PC-9 (cell line): ENCODE data around the gene GRM1. TPM values are rescaled to one million over a fixed set of nuclear protein-coding genes. Genes with fewer than 3 reads are reported as not detected.

Source experiments
- BruUV-seq: library from RNA; stranded (reverse); fragments of 400-500 nt; replicated peaks from 2 replicates; lab custom pipeline; 2021; lab: Mats Ljungman, UMichigan
- CTCF ChIA-PET: fragments of 300-600 bp; sonication (Branson Sonifier 250); formaldehyde crosslinking; loops from one replicate; lab custom pipeline; 2022; ENCODE audit warnings: antibody characterized with exemption; lab: Charles Lee
- POLR2A ChIA-PET: fragments of 300-600 bp; sonication (Branson Sonifier 250); formaldehyde crosslinking; loops from one replicate; lab custom pipeline; 2022; ENCODE audit warnings: antibody characterized with exemption; ENCODE audit not compliant: unreplicated experiment; lab: Charles Lee
- DNase-seq, 2 experiments: peaks; one replicate each; pipeline versions ENCODE4 v3.0.0 to v3.0.0-alpha.2; 2015 to 2022; ENCODE audit warnings: mixed read lengths in 1 of 2
- H2AFZ ChIP-seq: fragments of 200-600 bp; sonication (generic); 2 replicates; pipeline ENCODE4 v1.8.1; 2017; ENCODE audit warnings: antibody characterized with exemption
- H3F3A ChIP-seq: fragments of 200-600 bp; sonication (generic); 2 replicates; pipeline ENCODE4 v1.8.1; 2017; ENCODE audit warnings: antibody characterized with exemption, mild to moderate bottlenecking, low read depth; ENCODE audit not compliant: insufficient read depth
- H3K27ac ChIP-seq: fragments of 200-600 bp; sonication (generic); 2 replicates; pipeline ENCODE4 v1.6.1; 2016; ENCODE audit warnings: mixed run types
- H3K27me3 ChIP-seq: fragments of 200-600 bp; sonication (generic); 2 replicates; pipeline ENCODE4 v1.6.1; 2016; ENCODE audit warnings: low read depth, mixed run types; ENCODE audit not compliant: insufficient read depth
- H3K36me3 ChIP-seq: fragments of 200-600 bp; sonication (generic); 2 replicates; pipeline ENCODE4 v1.6.1; 2016; ENCODE audit warnings: low read depth, mixed run types
- H3K4me1 ChIP-seq: fragments of 200-600 bp; sonication (generic); replicated peaks from 2 replicates; pipeline ENCODE4 v1.6.1; 2016; ENCODE audit warnings: mixed run types; ENCODE audit not compliant: insufficient read depth
- H3K4me2 ChIP-seq: fragments of 200-600 bp; sonication (generic); 2 replicates; pipeline ENCODE4 v1.6.1; 2017; ENCODE audit warnings: mixed run types
- H3K4me3 ChIP-seq: fragments of 200-600 bp; sonication (generic); 2 replicates; pipeline ENCODE4 v1.6.1; 2016; ENCODE audit warnings: mixed run types
- H3K79me2 ChIP-seq: fragments of 200-600 bp; sonication (generic); 2 replicates; pipeline ENCODE4 v1.6.1; 2017; ENCODE audit warnings: low read depth, mixed run types
- H3K9me2 ChIP-seq: fragments of 200-600 bp; sonication (generic); 2 replicates; pipeline ENCODE4 v1.8.1; 2017; ENCODE audit warnings: mild to moderate bottlenecking; ENCODE audit not compliant: insufficient read depth
- H3K9me3 ChIP-seq: fragments of 200-600 bp; sonication (generic); 2 replicates; pipeline ENCODE4 v1.8.1; 2016; ENCODE audit warnings: low read depth; ENCODE audit not compliant: insufficient read depth
- H4K20me1 ChIP-seq: fragments of 200-600 bp; sonication (generic); 2 replicates; pipeline ENCODE4 v1.8.1; 2017; ENCODE audit not compliant: insufficient read depth
- EZH2 ChIP-seq: fragments of 200-600 bp; sonication (generic); IDR thresholded peaks from 2 replicates; pipeline ENCODE4 v1.8.0; 2017; ENCODE audit warnings: antibody characterized with exemption, low read depth
- intact Hi-C: fragments of 100-400 bp; cut with micrococcal nuclease; formaldehyde crosslinking; loops from one replicate; pipeline ENCODE4 v1.10.0; 2022; ENCODE audit not compliant: unreplicated experiment
- total RNA-seq: library from RNA; stranded (reverse); gene quantifications from 2 replicates; pipeline ENCODE4 v1.2.3, GENCODE V29; 2021
- TF ChIP-seq, protein P1 (sequence below): fragments of 200-600 bp; sonication (generic); conservative IDR thresholded peaks from 2 replicates; pipeline ENCODE4 v1.6.1; 2017; ENCODE audit warnings: mixed run types, antibody characterized with exemption, mild to moderate bottlenecking, moderate library complexity

The GRM1 gene
- total RNA-seq, 1 experiment from 2014 or later, result 0.26 TPM

DNA sequence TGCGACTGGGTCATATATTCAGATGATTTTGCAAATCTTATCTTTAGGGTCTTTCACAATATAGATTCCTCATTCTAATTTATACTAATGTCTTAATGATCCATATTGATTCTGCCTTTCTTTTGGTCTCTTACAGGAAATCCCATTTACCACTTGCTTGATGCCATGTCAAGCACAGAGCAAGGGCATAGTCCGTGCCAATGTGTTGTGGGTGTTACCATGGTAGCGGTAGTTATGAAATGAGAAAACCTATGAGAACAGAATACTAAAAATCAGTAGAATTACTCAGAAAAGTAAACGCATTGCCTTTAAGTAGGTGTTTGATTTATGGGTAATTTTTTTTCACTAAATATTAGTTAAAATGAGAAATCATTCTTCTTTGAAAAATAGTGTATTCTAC lies 360.9 kb downstream of the GRM1 start:
- Histone ChIP-seq H3K9me3 (no peaks in the 10 kb centered on the region), H3F3A (no peaks in the 10 kb centered on the region), H3K79me2 (no peaks in the 10 kb centered on the region), H3K4me1 (no peaks in the 10 kb centered on the region), H3K36me3 (no peaks in the 10 kb centered on the region), H4K20me1 (no peaks in the 10 kb centered on the region), H3K4me3 (no peak overlapping the region), H3K4me2 (no peak overlapping the region), H3K27ac (no peak overlapping the region), H3K9me2 (no peaks in the 10 kb centered on the region), H2AFZ (no peak overlapping the region), H3K27me3 (no peaks in the 10 kb centered on the region)
- no TSS peak for BruUV-seq
- ChIA-PET POLR2A (no interaction called here), CTCF (no interaction called here)
- DNase-seq, result no peak
- no peak for TF ChIP-seq EZH2
- TF ChIP-seq, protein P1, sequence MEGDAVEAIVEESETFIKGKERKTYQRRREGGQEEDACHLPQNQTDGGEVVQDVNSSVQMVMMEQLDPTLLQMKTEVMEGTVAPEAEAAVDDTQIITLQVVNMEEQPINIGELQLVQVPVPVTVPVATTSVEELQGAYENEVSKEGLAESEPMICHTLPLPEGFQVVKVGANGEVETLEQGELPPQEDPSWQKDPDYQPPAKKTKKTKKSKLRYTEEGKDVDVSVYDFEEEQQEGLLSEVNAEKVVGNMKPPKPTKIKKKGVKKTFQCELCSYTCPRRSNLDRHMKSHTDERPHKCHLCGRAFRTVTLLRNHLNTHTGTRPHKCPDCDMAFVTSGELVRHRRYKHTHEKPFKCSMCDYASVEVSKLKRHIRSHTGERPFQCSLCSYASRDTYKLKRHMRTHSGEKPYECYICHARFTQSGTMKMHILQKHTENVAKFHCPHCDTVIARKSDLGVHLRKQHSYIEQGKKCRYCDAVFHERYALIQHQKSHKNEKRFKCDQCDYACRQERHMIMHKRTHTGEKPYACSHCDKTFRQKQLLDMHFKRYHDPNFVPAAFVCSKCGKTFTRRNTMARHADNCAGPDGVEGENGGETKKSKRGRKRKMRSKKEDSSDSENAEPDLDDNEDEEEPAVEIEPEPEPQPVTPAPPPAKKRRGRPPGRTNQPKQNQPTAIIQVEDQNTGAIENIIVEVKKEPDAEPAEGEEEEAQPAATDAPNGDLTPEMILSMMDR, result no peak
- intact Hi-C loops, result no loop called here

DNA sequence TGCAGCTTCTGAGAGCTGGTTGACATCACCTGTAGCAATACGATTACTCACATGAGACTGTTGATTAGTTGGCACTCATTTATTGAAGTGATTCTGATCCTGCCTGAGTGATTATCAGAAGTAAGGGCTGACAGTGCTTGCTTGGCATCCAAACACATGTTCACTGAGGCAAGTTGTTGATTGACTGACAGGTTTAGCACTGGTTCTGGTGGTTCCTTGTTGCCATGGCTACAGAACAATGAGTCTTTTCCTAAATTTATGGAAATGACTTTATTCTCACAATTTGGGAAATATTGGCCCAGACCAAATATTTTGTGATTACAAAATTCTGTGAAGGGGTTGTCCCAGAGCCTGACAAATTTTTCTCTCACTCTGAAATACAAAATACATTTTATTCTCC lies 368.8 kb downstream of the GRM1 start:
- H3F3A ChIP-seq, result no peaks in the 10 kb centered on the region
- POLR2A ChIA-PET, result no interaction called here

DNA sequence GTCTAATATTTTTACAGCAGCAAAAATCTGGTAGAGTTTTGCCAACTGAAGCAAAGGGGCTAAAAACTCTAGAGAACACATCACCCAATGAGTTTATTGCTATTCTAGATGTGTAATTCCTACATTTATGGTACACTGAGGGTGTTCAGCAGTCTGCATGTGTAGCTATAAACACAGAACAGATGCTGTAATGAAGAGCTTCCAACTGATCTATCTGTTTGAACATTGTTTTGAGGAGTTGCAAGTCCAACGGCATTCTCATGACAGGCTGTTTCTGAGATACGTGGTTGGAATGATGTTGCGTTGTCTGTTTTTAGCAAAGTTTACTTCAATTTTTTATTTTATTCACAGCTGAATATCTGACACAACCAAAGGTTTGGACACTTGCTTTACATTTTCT lies 373.6 kb downstream of the GRM1 start:
- no peak overlapping the region for H3K4me3 ChIP-seq
- no peak for DNase-seq
- no peaks in the 10 kb centered on the region; the same call in 1 of the 2 replicates for H3K9me2 ChIP-seq
- H3K79me2 ChIP-seq, result no peaks in the 10 kb centered on the region
- H3K36me3 ChIP-seq, result no peaks in the 10 kb centered on the region
- intact Hi-C loops, result no loop called here
- no peaks in the 10 kb centered on the region for H3F3A ChIP-seq
- H3K27ac ChIP-seq, result no peak overlapping the region
- TF ChIP-seq EZH2, result no peak
- TF ChIP-seq, protein P1, result no peak
- no peak overlapping the region for H3K4me2 ChIP-seq
- H3K9me3 ChIP-seq, result no peaks in the 10 kb centered on the region
- POLR2A ChIA-PET, result interaction anchor here (0.5 kb wide), 1 partner anchor 436 kb away, joined by 3 read pairs; no protein-coding TSS in a partner anchor
- H4K20me1 ChIP-seq, result no peaks in the 10 kb centered on the region
- no TSS peak for BruUV-seq
- no peak overlapping the region for H2AFZ ChIP-seq
- CTCF ChIA-PET, result no interaction called here
- H3K27me3 ChIP-seq, result no peaks in the 10 kb centered on the region
- no peaks in the 10 kb centered on the region for H3K4me1 ChIP-seq

More for the DNA sequence above, 368.8 kb downstream of the GRM1 start:
- Histone ChIP-seq H3K36me3 (no peaks in the 10 kb centered on the region), H3K9me2 (no peaks in the 10 kb centered on the region; the same call in 1 of the 2 replicates), H4K20me1 (no peaks in the 10 kb centered on the region), H3K4me1 (no peaks in the 10 kb centered on the region), H3K27ac (no peak overlapping the region), H3K9me3 (no peaks in the 10 kb centered on the region), H3K4me3 (no peak overlapping the region), H3K27me3 (no peaks in the 10 kb centered on the region), H3K79me2 (no peaks in the 10 kb centered on the region), H2AFZ (no peak overlapping the region), H3K4me2 (no peak overlapping the region)
- TF ChIP-seq, protein P1, result no peak
- TF ChIP-seq EZH2, result no peak
- CTCF ChIA-PET, result interaction anchor here (0.7 kb wide), 1 partner anchor 11 kb away, joined by 7 read pairs; no protein-coding TSS in a partner anchor
- intact Hi-C loops, result no loop called here
- no TSS peak for BruUV-seq
- DNase-seq, result no peak
